RPMI7951 (cell line): ENCODE data around the gene TMEM35B. TPM values are rescaled to one million over a fixed set of nuclear protein-coding genes. Genes with fewer than 3 reads are reported as not detected.
"Not testable (repeated sequence)": the region's sequence is repeated elsewhere in the genome, so short reads cannot be mapped to it uniquely, and the experiment has no call there.

Experiments used
- DNase-seq: peaks from one replicate; pipeline ENCODE4 v3.0.0-alpha.2; 2012; ENCODE audit warnings: low read depth
- total RNA-seq: library from RNA; depleted of rRNA; stranded (reverse); fragments of >200 nt; shearing (Covaris generic); gene quantifications from 2 replicates; pipeline ENCODE4 v1.2.3, GENCODE V29; 2014; rRNA removed

The TMEM35B gene
- total RNA-seq = 40.6 and 41.9 TPM in 2 replicates

DNA sequence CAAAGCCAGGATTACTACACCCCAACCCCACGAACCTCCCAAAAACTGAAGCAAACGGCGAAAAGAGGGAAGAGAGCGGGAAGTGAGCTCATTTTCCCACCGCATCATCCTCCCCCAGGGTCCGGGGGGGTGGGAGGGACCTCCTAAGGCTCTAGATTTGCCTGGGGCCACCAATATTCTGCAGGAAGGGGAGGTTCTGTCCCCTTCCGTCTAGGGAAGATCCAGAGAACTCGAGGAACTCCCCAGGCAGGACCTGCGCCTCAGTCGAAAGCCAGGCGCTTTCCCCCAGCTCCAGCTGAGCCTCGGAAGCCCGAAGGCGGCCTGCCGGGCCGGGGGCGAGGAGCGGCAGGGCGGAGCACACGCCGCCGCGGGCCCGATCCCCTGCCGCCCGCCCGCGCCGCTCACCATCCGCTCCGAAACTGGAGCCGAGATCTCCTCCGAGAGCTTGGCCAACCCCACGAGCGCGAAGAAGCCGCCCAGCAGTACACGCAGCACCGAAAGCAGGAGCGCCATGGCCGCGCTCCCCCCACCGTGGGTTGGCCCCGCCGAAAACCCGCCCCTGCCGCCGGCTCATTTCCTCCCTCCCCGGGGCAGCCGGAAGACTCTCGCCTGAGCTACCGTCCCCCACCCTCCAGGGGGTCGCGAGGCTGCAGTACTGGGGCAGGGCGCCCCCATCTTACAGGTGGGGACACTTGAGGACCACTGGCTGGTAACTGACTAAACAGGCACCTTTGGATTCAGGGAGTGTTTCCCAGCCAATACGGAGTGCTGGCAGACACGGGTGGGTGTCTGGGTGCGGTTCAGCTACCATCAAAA is at the start of gene TMEM35B:
Gene TMEM35B (minus strand): TSS at position 555 of the 816 bp plus-strand sequence. CDS start 42 bp downstream, at position 513.
- DNase-seq = peak; percentile 67

- DNase-seq = no peak
Observed at GRCh38 chr1:35033346-35033745, 48.2 kb upstream of the TMEM35B start.

GRCh38 chr1:35032384-35032739 is 47.2 kb upstream of the TMEM35B start:
- no peak for DNase-seq

- peak; percentile 48 for DNase-seq
Observed at GRCh38 chr1:35030756-35031446, 45.8 kb upstream of the TMEM35B start.

DNA sequence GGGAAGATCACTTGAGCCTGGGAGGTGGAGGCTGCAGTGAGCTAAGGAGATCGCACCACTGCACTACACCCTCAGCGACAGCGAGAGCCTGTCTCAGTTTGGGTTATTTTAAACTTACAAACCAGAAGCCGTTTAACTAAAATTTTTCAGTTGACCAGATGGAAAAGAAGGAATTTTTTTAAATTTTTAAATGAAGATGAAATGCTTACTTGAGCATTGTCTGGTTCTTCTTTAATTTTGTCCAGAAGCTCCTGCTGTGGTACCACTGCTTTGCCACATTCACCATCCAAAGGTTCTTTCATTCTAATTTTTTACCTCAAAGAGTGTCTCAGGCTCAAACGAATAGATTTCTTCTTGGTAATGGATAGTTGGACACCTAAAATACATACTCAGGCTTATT is 45.2 kb upstream of the TMEM35B start:
- DNase-seq = no peak

DNA sequence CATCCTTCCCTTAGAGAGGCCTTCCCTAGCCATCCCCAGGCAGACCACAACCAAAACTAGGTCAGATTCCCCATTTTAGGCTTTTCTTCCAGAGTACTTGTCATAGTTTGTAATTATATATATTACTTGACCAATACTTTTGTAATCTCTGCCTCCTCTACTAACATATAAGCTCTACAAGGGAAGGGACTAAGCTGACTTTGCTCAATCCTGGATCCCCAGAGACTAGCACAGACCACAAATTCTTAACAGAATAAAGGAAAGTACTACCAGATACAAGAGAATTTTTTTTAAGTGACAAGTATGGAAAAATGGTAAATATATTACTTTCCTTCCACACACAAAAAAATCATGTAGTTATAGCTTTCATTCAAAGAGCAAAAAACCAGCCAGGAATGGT is 44.6 kb upstream of the TMEM35B start:
- no peak for DNase-seq

- no peak for DNase-seq
Observed at GRCh38 chr1:35016406-35016805, 31.3 kb upstream of the TMEM35B start.

GRCh38 chr1:35014486-35014885 is 29.3 kb upstream of the TMEM35B start:
- DNase-seq = no peak

GRCh38 chr1:35005711-35006110 is 20.6 kb upstream of the TMEM35B start:
- DNase-seq = no peak

DNA sequence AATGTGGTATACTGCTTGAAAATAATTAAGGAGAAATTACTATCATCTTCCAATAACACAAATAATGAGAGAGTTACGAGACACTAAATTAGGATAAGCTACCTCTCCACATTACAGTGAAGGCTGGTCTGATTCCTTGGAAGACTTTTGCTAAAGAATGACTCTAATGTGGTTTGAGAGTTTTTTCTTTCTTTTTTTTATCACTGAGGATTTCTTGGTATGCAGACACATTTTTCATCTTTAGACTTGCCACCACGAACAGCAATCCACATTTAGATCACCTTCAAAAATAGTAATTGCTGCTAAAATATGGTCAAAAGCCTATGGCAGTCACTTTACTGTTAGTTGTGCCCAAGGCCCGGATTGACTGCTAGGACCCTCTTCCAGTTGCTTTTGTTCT is 16.6 kb upstream of the TMEM35B start:
- DNase-seq = no peak

- DNase-seq = no peak
Observed at GRCh38 chr1:34994878-34995277, 9.7 kb upstream of the TMEM35B start.

DNA sequence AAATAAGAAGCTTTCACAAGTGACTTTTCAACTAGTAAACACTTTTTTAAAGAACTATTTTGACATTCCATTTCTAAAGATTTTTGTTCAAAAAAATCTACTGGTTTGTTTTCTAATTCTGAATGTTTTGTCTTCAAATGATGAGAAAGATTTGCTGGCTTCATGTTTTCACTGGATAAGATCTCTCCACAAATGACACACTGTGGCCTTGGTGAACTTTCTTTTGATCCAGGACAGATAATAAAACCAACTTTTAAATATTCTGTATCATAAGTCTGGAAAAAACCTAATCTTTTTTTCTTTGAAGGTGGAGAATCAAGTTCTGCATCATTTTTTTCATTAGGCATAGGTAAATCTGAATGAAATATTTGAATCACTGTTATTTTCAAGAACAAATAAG is 3.4 kb upstream of the TMEM35B start:
- DNase-seq = no peak

GRCh38 chr1:34988147-34988546 is 3.0 kb upstream of the TMEM35B start:
- no peak for DNase-seq

GRCh38 chr1:34987018-34987417 is 1.9 kb upstream of the TMEM35B start:
- DNase-seq = no peak

- DNase-seq = not testable (repeated sequence)
Observed at GRCh38 chr1:34985609-34985904, 410 bp upstream of the TMEM35B start.

DNA sequence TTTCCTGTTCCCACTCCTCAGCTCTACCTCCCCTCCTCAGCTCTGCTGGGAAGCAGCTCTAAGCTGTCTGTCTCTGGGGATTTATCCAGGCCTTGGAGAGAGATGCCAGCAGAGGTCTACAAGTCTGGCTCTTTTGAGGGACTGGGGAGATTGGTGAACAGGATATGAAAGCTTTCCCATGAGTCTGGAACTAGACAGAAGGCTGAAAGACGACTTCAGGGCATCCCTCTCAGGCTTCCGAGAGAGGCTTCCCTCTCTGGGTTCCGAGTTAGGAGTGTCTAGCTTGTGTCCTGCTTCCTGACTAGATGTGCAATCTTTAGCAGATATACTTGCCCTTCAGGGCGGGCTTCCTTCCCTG is 733 bp downstream of the TMEM35B start:
- DNase-seq = no peak

DNA sequence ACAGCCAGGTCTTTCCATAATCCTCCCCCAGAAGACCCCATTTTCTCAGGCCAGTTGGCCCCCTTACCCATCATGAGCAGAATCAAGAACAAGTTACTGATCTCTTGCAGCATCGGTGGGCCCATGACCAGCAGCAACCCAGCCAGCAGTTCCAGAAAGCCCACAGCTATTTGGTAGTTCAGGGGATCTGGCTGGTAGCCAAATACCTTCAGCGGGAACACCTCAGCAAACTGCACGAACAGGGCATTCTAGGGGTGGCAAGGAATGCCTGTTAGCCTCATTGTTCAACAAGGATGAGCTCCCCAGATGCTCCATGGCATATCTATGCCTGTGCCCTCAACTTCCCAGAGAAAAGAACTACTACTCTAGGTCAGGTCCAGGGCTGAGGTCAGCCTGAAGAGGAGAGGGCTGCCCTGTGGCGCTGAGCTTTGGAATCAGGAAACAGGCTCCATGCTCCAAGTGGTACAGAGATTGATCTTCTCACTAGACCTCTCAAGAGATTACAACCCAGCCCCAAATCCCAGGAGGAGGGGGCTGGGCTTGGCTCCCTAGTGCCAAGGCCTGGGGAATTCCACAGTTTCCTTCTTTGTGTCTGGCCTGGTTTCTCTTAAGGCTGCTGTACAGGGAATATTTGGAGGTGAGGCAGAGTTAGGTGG is 1.3 kb downstream of the TMEM35B start:
- DNase-seq = no peak

DNA sequence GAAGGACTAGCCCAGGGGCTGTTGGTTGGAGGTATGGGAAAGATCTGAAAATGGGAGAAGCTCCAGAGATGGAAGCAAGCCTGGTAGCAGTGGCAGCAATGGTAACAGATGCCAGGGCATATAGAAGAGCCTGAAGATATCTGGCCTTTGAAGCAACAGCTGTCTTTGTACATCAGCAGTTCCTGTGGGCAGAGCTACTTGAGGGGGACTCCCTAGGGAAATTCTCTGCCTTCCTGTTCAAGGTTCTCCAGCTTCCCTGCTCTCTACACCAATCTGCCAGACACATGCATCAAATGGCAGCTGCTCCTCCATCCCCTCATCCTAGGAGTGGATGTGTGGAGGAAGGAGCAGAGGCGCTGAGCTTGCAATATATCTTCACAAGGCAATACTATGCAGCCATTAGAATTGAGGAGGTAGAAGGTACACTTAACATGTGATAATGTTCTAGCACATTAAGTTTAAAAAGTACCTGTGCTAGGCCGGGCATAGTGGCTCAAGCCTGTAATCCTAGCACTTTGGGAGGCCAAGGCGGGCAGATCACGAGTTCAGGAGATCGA is 2.2 kb downstream of the TMEM35B start:
- DNase-seq = no peak

DNA sequence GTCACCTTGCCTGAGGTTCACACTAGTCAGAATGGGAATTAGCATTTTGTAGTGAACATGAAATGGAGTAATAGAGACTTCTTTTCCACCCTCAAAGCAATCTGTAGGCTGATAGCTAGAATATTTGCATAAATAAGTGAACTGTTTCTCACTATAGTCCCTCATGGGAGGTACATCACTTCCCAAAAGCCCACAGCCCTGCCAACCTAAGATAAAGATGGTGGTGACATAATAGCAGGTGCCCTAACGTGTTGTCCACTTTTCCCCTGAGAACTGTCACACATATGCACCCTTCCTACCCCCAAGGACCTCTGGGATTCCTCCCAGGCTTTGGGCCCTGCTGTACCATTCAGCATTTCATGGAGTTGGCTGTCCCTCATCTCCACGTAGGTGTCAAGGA is 4.4 kb downstream of the TMEM35B start:
- DNase-seq = no peak

GRCh38 chr1:34978921-34979320 is 6.2 kb downstream of the TMEM35B start:
- DNase-seq = no peak

DNA sequence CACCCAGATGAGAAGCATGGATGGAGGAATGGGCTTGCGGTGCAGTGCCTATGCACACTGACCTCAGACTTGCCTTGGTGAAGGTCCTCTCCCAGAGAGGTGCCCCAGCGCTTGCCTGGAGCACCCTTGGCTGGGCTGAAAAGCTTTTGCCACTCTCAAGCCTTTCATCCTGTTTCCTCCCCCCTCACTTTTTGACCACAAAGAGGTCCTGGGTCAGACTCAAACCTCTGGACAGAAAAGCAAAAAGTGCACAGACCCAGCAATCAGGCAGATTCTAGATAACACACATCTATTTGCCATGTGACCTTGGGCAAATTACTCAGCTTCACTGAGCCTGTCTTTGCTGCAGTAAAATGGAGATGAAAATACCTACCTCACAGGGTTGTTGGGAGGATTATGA is 7.3 kb downstream of the TMEM35B start:
- DNase-seq = peak; percentile 30

- no peak for DNase-seq
Observed at GRCh38 chr1:34977210-34977471, 8.0 kb downstream of the TMEM35B start.
